A549 (cell line): ENCODE data around the gene LAMB3.

Experiments used
- HDAC2 ChIP-seq: fragments of 200-600 bp; sonication (generic); IDR thresholded peaks from 2 replicates; pipeline ENCODE4 v1.6.1; 2016
- MAFK ChIP-seq: fragments of 450-650 bp; IDR thresholded peaks from 2 replicates; pipeline ENCODE4 v1.6.1; 2014; ENCODE audit not compliant: partially characterized antibody
- PHF8 ChIP-seq: fragments of 200-600 bp; sonication (generic); IDR thresholded peaks from 2 replicates; pipeline ENCODE4 v1.6.1; 2016; ENCODE audit warnings: low read depth, mild to moderate bottlenecking, antibody characterized with exemption, moderate library complexity, borderline replicate concordance
- RAD21 ChIP-seq, 2 experiments: fragments of >200 bp in 1 of 2; sonication (Bioruptor Twin) in 1 of 2; formaldehyde crosslinking in 1 of 2; IDR thresholded peaks in 1 of 2; conservative IDR thresholded peaks in 1 of 2; 2 replicates in 1 of 2; 3 replicates in 1 of 2; pipeline ENCODE4 v1.6.1; 2012 to 2018; ENCODE audit warnings: inconsistent platforms in 1 of 2
- TF ChIP-seq, protein P1 (sequence below): fragments of >200 bp; sonication (Bioruptor Twin); formaldehyde crosslinking; IDR thresholded peaks from 3 replicates; pipeline ENCODE4 v1.5.1; 2016
- TF ChIP-seq, protein P2 (sequence below): IDR thresholded peaks from 2 replicates; pipeline ENCODE4 v1.6.1; 2012

DNA sequence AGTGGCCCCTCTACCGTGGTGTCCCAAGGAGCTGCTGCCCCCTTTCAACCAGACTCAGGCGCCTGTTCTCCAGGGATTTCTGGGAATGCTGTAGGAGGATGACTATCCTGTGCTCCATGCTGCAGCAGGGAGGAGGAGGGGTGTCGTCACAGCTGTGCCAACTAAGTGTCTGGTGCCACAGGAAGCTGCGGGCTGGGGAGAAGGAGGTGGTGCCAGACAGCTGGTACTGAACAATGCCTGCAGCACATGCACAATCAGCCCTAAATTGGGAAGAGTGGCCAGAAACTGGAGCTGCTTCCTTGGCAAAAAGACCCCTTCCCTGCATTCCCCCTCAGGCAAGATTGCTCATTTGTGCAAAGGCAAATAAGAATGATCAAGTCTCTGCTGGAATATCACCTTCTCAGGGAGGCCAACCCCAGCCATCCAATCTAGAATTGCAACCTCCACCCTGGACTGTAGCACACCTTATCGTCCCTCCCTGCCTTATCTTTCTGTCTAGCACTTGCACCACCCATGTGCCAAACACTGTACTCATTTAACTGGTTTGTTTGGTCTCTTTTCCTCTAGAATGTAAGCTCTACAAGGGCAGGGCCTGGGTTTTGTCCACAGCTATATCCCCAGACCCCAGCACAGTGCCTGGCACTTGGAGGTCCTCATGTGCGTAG, 33.3 kb downstream of the LAMB3 start:
- TF ChIP-seq, protein P1, sequence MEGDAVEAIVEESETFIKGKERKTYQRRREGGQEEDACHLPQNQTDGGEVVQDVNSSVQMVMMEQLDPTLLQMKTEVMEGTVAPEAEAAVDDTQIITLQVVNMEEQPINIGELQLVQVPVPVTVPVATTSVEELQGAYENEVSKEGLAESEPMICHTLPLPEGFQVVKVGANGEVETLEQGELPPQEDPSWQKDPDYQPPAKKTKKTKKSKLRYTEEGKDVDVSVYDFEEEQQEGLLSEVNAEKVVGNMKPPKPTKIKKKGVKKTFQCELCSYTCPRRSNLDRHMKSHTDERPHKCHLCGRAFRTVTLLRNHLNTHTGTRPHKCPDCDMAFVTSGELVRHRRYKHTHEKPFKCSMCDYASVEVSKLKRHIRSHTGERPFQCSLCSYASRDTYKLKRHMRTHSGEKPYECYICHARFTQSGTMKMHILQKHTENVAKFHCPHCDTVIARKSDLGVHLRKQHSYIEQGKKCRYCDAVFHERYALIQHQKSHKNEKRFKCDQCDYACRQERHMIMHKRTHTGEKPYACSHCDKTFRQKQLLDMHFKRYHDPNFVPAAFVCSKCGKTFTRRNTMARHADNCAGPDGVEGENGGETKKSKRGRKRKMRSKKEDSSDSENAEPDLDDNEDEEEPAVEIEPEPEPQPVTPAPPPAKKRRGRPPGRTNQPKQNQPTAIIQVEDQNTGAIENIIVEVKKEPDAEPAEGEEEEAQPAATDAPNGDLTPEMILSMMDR: no peak
- TF ChIP-seq MAFK (no peak), RAD21 (conservative IDR thresholded peaks at IDR 0.05 in 1 of 2, IDR thresholded peaks at IDR 0.05 in 1 of 2) (no peak), HDAC2 (no peak), PHF8 (no peak)
- TF ChIP-seq, protein P2, sequence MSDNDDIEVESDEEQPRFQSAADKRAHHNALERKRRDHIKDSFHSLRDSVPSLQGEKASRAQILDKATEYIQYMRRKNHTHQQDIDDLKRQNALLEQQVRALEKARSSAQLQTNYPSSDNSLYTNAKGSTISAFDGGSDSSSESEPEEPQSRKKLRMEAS: no peak
